ENCODE measurements around the gene ABHD11. TPM values are rescaled to one million over a fixed set of nuclear protein-coding genes. Genes with fewer than 3 reads are reported as not detected.

Gene ABHD11
- total and polyA plus RNA-seq, 2 experiments from 2014 or later, result 18.7 to 24.6 TPM

DNA sequence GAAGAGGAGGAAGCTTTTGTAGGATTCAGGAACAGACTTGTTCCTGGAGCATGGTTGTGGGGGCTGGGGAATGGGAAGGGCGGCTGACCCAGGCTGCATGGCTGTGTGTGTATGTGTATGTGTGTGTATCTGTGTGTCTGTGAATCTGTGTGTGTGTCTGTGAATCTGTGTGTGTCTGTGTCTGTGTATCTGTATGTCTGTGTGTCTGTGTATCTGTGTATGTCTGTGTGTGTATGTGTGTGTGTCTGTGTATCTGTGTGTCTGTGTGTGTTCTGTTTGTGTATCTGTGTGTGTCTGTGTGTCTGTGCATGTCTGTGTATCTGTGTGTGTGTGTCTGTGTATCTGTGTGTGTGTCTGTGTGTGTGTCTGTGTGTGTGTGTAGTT, 12.5 kb downstream of the ABHD11 start:
- Histone ChIP-seq H3K4me1 (ENCODE audit: insufficient read depth) (0 out of 2 replicates have a peak, but pooled peaks cover 7% of the 10 kb centered on the region), H3K79me2 (replicated peaks; ENCODE audit: insufficient read depth) (no peaks in the 10 kb centered on the region), H3K36me3 (ENCODE audit: insufficient read depth) (no peaks in the 10 kb centered on the region), H3K4me2 (no peak overlapping the region), H3K27me3 (ENCODE audit: insufficient read depth) (no peaks in the 10 kb centered on the region), H3K27ac (ENCODE audit: low read depth) (no peak overlapping the region), H3K4me3 (no peak overlapping the region), H4K20me1 (replicated peaks; ENCODE audit: insufficient read depth) (no peaks in the 10 kb centered on the region), H2AFZ (no peak overlapping the region), H3F3A (replicated peaks; ENCODE audit: low read depth) (0 out of 2 replicates have a peak, but pooled peaks cover 2% of the 10 kb centered on the region), H3K9me2 (ENCODE audit: insufficient read depth) (no peaks in the 10 kb centered on the region)
- DNase-seq (ENCODE audit: low spot score), result no peak
- H3K27me3 Mint-ChIP-seq (ENCODE audit: insufficient read depth, low read depth, poor library complexity), result peaks cover 4% of the 10 kb centered on the region
- TF ChIP-seq REST (IDR thresholded peaks at IDR 0.05; ENCODE audit: unreplicated experiment), result no peak
- no peak for TF ChIP-seq ZNF331 (CRISPR knock-in tag; IDR thresholded peaks at IDR 0.05; ENCODE audit: low read depth)
- TF ChIP-seq STAT1 (IDR thresholded peaks at IDR 0.05; ENCODE audit: unreplicated experiment), result no peak
- TF ChIP-seq ZNF114 (CRISPR knock-in tag; IDR thresholded peaks at IDR 0.05), result no peak
- no peak for TF ChIP-seq JUNB (IDR thresholded peaks at IDR 0.05; ENCODE audit: unreplicated experiment)
- no peak for TF ChIP-seq ETS1 (IDR thresholded peaks at IDR 0.05)
- TF ChIP-seq POLR2AphosphoS5 (IDR thresholded peaks at IDR 0.05; ENCODE audit: low read depth), result no peak
- no peak for TF ChIP-seq EZH2phosphoT487 (IDR thresholded peaks at IDR 0.05; ENCODE audit: unreplicated experiment)
- TF ChIP-seq CTCF (conservative IDR thresholded peaks at IDR 0.05; ENCODE audit: low read depth in 2 of 2), result no peak
- no peak for TF ChIP-seq CREB1 (CRISPR knock-in tag; IDR thresholded peaks at IDR 0.05; ENCODE audit: low read depth)
- TF ChIP-seq EZH2 (IDR thresholded peaks at IDR 0.05; ENCODE audit: low read depth, unreplicated experiment), result no peak
- TF ChIP-seq NANOG (IDR thresholded peaks at IDR 0.05; ENCODE audit: borderline replicate concordance), result no peak
- TF ChIP-seq ZNF462 (CRISPR knock-in tag; IDR thresholded peaks at IDR 0.05), result no peak
- H3K4me3 Mint-ChIP-seq, result no peak overlapping the region
- ATAC-seq, result peak; percentile 16
- no peak overlapping the region for H3K27ac Mint-ChIP-seq
- H3K4me1 Mint-ChIP-seq, result peaks cover 12% of the 10 kb centered on the region
- H3K9me3 Mint-ChIP-seq, result no peaks in the 10 kb centered on the region
- H3K36me3 Mint-ChIP-seq (ENCODE audit: low read depth), result no peaks in the 10 kb centered on the region

Measured in GM23338 (cell line).